GM12872 (cell line): ENCODE data around the gene PEX5L.

ENCODE experiments used
- TF ChIP-seq, protein P1 (sequence below): IDR thresholded peaks from 3 replicates; pipeline ENCODE4 v1.5.1; 2011; ENCODE audit warnings: low read depth, mild to moderate bottlenecking, low read length, moderate library complexity; ENCODE audit not compliant: insufficient read depth

PEX5L gene

DNA sequence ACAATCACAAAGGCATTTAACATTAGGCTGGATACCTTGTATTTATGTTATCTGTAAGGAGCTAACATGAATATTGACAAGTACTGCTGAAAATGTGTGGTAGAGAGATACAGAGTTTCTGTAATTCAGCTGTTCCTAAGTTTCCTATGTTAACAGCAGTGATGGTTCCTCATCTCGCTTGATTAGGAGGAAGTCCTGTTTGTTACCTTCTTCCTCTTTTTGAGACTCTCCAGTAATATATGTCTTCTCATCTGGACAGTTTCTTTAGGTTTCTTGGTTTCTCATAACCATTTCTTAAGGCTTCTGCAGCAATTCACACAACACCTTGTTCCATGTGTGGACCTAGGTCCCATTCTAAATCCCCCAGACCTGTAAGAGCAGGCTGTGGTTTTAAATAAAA lies 11.4 kb upstream of the PEX5L start:
- TF ChIP-seq, protein P1, sequence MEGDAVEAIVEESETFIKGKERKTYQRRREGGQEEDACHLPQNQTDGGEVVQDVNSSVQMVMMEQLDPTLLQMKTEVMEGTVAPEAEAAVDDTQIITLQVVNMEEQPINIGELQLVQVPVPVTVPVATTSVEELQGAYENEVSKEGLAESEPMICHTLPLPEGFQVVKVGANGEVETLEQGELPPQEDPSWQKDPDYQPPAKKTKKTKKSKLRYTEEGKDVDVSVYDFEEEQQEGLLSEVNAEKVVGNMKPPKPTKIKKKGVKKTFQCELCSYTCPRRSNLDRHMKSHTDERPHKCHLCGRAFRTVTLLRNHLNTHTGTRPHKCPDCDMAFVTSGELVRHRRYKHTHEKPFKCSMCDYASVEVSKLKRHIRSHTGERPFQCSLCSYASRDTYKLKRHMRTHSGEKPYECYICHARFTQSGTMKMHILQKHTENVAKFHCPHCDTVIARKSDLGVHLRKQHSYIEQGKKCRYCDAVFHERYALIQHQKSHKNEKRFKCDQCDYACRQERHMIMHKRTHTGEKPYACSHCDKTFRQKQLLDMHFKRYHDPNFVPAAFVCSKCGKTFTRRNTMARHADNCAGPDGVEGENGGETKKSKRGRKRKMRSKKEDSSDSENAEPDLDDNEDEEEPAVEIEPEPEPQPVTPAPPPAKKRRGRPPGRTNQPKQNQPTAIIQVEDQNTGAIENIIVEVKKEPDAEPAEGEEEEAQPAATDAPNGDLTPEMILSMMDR: no peak

DNA sequence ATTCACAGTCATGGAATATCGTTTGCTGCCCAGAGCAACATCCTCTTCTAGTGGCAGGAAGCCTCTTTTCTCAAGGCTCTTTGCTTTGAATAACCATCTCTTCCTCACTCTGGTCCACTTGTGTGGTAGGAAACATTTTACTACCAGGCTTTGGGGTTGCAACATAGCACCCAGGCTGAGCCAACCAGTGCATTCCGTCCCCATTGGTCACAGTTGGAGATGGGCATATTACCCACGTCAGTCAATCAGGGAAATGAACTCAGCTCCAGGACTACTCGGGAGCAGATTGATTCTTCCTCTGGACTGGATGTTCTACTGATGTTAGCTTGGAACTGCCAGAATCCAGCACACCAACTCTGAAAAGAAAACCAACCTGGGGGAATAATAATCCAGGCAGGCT lies 4.2 kb upstream of the PEX5L start:
- TF ChIP-seq, protein P1: no peak

GRCh38 chr3:180036092-180036670 lies 556 bp downstream of the PEX5L start:
- TF ChIP-seq, protein P1: no peak

DNA sequence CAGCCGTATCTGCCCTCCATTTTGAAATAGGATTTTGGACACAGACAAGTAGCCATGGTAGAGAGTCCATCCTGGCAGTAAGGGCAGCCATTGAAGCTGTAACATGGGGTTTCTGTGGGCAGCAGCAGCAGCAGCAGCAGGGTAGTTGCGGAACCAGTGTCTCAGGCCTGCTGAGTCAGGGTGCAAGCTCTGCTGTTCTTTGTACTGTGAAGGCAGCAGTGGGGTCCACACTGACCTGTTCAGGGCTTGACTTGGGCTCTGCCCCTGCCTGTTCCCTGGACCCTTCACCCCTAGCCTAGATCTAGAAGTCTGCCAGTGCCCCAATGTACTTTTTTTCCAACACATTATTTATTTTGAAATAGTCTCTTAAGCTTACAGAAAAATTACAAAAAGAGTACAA lies 9.7 kb downstream of the PEX5L start:
- TF ChIP-seq, protein P1: no peak

DNA sequence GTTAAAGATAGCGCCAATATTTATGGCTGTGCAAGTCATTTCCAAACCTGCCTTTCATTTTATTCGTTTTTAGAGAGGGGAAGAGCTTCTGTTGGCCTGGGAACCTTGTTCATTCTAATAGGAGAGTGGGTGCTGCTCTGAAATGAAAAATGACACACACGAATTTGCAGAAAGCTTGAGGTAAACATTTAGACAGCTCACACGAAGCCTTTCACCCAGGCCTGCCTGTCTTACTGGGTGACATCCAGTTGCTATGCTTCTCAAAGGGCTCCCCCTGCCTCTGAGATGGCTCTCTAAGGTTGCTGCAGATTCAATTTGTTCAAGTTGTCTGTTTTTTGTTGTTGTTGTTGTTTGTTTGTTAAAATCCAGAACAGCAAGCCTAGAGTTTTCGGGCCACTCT lies 18.2 kb downstream of the PEX5L start:
- TF ChIP-seq, protein P1: peak; percentile 26; the same call in 2 of the 3 replicates

DNA sequence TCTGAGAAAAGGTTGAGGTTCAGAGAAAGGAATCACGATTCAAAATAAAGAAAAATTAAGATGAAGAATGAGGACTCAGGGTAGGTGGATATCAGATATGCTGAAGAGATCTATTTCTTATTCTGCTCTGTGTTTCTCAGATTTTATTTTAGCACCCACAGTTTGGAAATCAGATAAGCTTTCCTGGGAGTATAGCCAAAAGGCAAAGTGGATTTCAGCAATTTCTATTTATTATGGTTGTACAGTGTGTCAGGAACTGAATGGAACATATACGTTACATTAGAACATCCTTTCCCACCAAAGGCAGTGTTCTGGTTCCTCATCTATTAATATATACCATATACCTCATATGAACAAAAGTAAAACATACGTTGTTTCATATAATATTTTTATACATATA lies 18.9 kb downstream of the PEX5L start:
- TF ChIP-seq, protein P1: no peak

- TF ChIP-seq, protein P1: no peak
These were observed 24.8 kb downstream of the PEX5L start for GRCh38 chr3:180011927-180012326.

DNA sequence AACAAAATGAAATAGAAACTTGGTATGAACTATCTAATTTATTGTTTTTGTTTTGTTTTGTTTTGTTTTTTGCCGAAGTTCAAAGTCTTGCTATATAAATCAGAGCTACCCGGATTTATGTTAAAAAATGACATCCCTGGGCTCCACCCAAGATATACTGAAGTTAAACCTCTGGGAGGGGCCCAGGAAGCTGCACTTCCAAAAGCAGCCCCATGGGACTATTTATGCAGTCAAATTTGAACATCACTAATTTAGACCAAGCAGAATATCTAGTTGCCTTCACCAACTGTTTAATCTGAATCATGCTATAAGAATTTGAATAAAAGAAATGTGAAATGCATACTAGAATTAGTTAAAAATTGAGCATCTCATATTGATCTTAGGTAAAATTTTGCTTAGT lies 32.2 kb downstream of the PEX5L start:
- TF ChIP-seq, protein P1: no peak
